NCI-H1436 (cell line): ENCODE measurements around the gene SETD1A.

Experiments used
- DNase-seq: peaks from one replicate; lab custom pipeline; 2025; lab: John Stamatoyannopoulos, UW

SETD1A gene

GRCh38 chr16:30957456-30958174 is at the start of gene SETD1A:
SETD1A (plus strand) TSS chr16:30957754; CDS start chr16:30958732, 978 bp downstream.
- peak; percentile 92 for DNase-seq

GRCh38 chr16:30910427-30911029 is 47.0 kb upstream of the SETD1A start:
- no peak for DNase-seq

GRCh38 chr16:30912794-30913412 is 44.7 kb upstream of the SETD1A start:
- DNase-seq = no peak

- DNase-seq = no peak
Observed at GRCh38 chr16:30914830-30915229, 42.7 kb upstream of the SETD1A start.

GRCh38 chr16:30918614-30919013 is 38.9 kb upstream of the SETD1A start:
- DNase-seq = no peak

- DNase-seq = no peak
Observed at GRCh38 chr16:30920891-30921290, 36.7 kb upstream of the SETD1A start.

GRCh38 chr16:30921459-30921747 is 36.2 kb upstream of the SETD1A start:
- no peak for DNase-seq

- peak; percentile 90 for DNase-seq
Observed at GRCh38 chr16:30921748-30922419, 35.7 kb upstream of the SETD1A start.

GRCh38 chr16:30922420-30922959 is 35.1 kb upstream of the SETD1A start:
- DNase-seq = peak; percentile 99

GRCh38 chr16:30922960-30923535 is 34.5 kb upstream of the SETD1A start:
- DNase-seq = peak; percentile 99

- DNase-seq = peak; percentile 61
Observed at GRCh38 chr16:30923554-30924075, 33.9 kb upstream of the SETD1A start, which contains the start of gene FBXL19. FBXL19 (plus strand) TSS chr16:30923572; CDS start chr16:30925755, 2,183 bp downstream.

- no peak for DNase-seq
Observed at GRCh38 chr16:30924076-30924912, 33.3 kb upstream of the SETD1A start.

- DNase-seq = no peak
Observed at GRCh38 chr16:30924913-30925631, 32.5 kb upstream of the SETD1A start.

- no peak for DNase-seq
Observed at GRCh38 chr16:30925632-30925987, 31.9 kb upstream of the SETD1A start.

- no peak for DNase-seq
Observed at GRCh38 chr16:30925995-30926811, 31.4 kb upstream of the SETD1A start.

- no peak for DNase-seq
Observed at GRCh38 chr16:30926937-30927788, 30.4 kb upstream of the SETD1A start.

GRCh38 chr16:30927789-30928378 is 29.7 kb upstream of the SETD1A start:
- DNase-seq = peak; percentile 91

GRCh38 chr16:30928390-30928789 is 29.2 kb upstream of the SETD1A start:
- no peak for DNase-seq
